ENCODE results near the gene ENAH. TPM values are rescaled to one million over a fixed set of nuclear protein-coding genes. Genes with fewer than 3 reads are reported as not detected.

Gene ENAH
- total and polyA plus RNA-seq, 2 experiments from 2014 or later: 109 to 184 TPM

DNA sequence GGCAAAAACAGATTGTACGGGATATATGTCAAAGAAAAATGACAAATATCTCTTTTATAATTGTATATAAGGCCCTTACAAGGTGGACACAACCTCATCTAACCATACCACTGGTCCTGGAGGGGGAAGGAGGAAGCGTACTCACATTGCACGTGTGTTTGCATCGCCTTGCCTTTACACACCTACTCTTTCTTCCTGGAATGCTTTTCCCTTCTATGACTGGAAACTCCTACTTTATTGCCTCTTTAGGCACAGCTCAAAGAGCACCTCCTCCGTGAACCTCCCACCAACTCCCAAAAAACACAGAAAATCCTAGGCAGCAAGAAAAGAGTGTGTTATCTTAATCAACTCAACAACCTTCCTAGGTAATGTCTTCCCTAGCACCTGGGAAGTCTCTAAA is 125.3 kb downstream of the ENAH start (continued):
- TF ChIP-seq, protein P1, sequence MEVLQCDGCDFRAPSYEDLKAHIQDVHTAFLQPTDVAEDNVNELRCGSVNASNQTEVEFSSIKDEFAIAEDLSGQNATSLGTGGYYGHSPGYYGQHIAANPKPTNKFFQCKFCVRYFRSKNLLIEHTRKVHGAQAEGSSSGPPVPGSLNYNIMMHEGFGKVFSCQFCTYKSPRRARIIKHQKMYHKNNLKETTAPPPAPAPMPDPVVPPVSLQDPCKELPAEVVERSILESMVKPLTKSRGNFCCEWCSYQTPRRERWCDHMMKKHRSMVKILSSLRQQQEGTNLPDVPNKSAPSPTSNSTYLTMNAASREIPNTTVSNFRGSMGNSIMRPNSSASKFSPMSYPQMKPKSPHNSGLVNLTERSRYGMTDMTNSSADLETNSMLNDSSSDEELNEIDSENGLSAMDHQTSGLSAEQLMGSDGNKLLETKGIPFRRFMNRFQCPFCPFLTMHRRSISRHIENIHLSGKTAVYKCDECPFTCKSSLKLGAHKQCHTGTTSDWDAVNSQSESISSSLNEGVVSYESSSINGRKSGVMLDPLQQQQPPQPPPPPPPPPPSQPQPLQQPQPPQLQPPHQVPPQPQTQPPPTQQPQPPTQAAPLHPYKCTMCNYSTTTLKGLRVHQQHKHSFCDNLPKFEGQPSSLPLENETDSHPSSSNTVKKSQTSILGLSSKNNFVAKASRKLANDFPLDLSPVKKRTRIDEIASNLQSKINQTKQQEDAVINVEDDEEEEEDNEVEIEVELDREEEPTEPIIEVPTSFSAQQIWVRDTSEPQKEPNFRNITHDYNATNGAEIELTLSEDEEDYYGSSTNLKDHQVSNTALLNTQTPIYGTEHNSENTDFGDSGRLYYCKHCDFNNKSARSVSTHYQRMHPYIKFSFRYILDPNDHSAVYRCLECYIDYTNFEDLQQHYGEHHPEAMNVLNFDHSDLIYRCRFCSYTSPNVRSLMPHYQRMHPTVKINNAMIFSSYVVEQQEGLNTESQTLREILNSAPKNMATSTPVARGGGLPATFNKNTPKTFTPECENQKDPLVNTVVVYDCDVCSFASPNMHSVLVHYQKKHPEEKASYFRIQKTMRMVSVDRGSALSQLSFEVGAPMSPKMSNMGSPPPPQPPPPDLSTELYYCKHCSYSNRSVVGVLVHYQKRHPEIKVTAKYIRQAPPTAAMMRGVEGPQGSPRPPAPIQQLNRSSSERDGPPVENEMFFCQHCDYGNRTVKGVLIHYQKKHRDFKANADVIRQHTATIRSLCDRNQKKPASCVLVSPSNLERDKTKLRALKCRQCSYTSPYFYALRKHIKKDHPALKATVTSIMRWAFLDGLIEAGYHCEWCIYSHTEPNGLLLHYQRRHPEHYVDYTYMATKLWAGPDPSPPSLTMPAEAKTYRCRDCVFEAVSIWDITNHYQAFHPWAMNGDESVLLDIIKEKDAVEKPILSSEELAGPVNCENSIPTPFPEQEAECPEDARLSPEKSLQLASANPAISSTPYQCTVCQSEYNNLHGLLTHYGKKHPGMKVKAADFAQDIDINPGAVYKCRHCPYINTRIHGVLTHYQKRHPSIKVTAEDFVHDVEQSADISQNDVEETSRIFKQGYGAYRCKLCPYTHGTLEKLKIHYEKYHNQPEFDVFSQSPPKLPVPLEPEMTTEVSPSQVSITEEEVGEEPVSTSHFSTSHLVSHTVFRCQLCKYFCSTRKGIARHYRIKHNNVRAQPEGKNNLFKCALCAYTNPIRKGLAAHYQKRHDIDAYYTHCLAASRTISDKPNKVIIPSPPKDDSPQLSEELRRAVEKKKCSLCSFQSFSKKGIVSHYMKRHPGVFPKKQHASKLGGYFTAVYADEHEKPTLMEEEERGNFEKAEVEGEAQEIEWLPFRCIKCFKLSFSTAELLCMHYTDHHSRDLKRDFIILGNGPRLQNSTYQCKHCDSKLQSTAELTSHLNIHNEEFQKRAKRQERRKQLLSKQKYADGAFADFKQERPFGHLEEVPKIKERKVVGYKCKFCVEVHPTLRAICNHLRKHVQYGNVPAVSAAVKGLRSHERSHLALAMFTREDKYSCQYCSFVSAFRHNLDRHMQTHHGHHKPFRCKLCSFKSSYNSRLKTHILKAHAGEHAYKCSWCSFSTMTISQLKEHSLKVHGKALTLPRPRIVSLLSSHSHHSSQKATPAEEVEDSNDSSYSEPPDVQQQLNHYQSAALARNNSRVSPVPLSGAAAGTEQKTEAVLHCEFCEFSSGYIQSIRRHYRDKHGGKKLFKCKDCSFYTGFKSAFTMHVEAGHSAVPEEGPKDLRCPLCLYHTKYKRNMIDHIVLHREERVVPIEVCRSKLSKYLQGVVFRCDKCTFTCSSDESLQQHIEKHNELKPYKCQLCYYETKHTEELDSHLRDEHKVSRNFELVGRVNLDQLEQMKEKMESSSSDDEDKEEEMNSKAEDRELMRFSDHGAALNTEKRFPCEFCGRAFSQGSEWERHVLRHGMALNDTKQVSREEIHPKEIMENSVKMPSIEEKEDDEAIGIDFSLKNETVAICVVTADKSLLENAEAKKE (CRISPR knock-in tag; IDR thresholded peaks at IDR 0.05): no peak
- TF ChIP-seq ZNF114 (CRISPR knock-in tag; IDR thresholded peaks at IDR 0.05): no peak
- no peak for TF ChIP-seq CREB1 (CRISPR knock-in tag; IDR thresholded peaks at IDR 0.05; ENCODE audit: low read depth)
- no peak for TF ChIP-seq ZNF331 (CRISPR knock-in tag; IDR thresholded peaks at IDR 0.05; ENCODE audit: low read depth)
- TF ChIP-seq EZH2 (IDR thresholded peaks at IDR 0.05; ENCODE audit: low read depth, unreplicated experiment): no peak
- TF ChIP-seq, protein P2, sequence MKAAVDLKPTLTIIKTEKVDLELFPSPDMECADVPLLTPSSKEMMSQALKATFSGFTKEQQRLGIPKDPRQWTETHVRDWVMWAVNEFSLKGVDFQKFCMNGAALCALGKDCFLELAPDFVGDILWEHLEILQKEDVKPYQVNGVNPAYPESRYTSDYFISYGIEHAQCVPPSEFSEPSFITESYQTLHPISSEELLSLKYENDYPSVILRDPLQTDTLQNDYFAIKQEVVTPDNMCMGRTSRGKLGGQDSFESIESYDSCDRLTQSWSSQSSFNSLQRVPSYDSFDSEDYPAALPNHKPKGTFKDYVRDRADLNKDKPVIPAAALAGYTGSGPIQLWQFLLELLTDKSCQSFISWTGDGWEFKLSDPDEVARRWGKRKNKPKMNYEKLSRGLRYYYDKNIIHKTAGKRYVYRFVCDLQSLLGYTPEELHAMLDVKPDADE (IDR thresholded peaks at IDR 0.05): no peak
- TF ChIP-seq STAT1 (IDR thresholded peaks at IDR 0.05; ENCODE audit: unreplicated experiment): no peak
- TF ChIP-seq NANOG (IDR thresholded peaks at IDR 0.05; ENCODE audit: borderline replicate concordance): no peak
- TF ChIP-seq EZH2phosphoT487 (IDR thresholded peaks at IDR 0.05; ENCODE audit: unreplicated experiment): no peak

DNA sequence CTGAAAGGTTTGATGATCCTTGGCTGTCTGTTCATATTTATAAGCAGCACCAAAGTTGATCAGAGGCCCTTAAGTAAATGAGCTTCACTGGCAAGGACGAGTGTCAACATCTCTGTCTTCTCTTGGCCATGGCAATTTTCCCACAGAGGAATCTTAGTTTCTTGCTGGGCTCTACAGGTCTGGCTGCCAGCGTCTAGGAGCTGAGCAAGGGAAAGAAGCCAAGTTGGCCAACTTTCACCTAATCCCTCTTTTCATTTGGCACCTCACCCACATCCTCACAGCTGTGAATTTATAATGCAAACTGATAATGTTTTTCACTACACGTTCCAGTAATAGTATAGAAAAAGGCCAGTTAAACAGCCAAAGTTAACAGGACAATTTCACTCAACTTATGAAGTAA is 126.0 kb downstream of the ENAH start:
- H3F3A ChIP-seq (replicated peaks; ENCODE audit: low read depth): no peaks in the 10 kb centered on the region
- Mint-ChIP-seq H3K4me1 (peaks cover 41% of the 10 kb centered on the region), H3K4me3 (no peak overlapping the region), H3K27ac (no peak overlapping the region), H3K27me3 (ENCODE audit: insufficient read depth, low read depth, poor library complexity) (peaks cover 9% of the 10 kb centered on the region), H3K36me3 (ENCODE audit: low read depth) (peaks cover 8% of the 10 kb centered on the region; the same call in 2 of the 3 replicates), H3K9me3 (no peaks in the 10 kb centered on the region; the same call in 2 of the 3 replicates)
- H3K79me2 ChIP-seq (replicated peaks; ENCODE audit: insufficient read depth): peaks cover 99% of the 10 kb centered on the region
- H3K36me3 ChIP-seq (ENCODE audit: insufficient read depth): peaks cover 6% of the 10 kb centered on the region; the same call in 1 of the 2 replicates
- no peak for DNase-seq (ENCODE audit: low spot score)
- H3K4me2 ChIP-seq: 0 out of 2 replicates have a peak overlapping the region, but pooled peaks have one; percentile 55
- peaks cover 11% of the 10 kb centered on the region for H4K20me1 ChIP-seq (replicated peaks; ENCODE audit: insufficient read depth)
- no peak; the same call in 2 of the 3 replicates for ATAC-seq
- H3K4me1 ChIP-seq (ENCODE audit: insufficient read depth): peaks cover 45% of the 10 kb centered on the region
- H3K27me3 ChIP-seq (ENCODE audit: insufficient read depth): no peaks in the 10 kb centered on the region
- no peaks in the 10 kb centered on the region for H3K9me2 ChIP-seq (ENCODE audit: insufficient read depth)
- H2AFZ ChIP-seq: no peak overlapping the region
- no peak overlapping the region for H3K4me3 ChIP-seq
- H3K27ac ChIP-seq (ENCODE audit: low read depth): no peak overlapping the region; the same call in 1 of the 2 replicates
- no peak for TF ChIP-seq ZNF114 (CRISPR knock-in tag; IDR thresholded peaks at IDR 0.05)
- TF ChIP-seq POLR2AphosphoS5 (IDR thresholded peaks at IDR 0.05; ENCODE audit: low read depth): no peak
- TF ChIP-seq, protein P3, sequence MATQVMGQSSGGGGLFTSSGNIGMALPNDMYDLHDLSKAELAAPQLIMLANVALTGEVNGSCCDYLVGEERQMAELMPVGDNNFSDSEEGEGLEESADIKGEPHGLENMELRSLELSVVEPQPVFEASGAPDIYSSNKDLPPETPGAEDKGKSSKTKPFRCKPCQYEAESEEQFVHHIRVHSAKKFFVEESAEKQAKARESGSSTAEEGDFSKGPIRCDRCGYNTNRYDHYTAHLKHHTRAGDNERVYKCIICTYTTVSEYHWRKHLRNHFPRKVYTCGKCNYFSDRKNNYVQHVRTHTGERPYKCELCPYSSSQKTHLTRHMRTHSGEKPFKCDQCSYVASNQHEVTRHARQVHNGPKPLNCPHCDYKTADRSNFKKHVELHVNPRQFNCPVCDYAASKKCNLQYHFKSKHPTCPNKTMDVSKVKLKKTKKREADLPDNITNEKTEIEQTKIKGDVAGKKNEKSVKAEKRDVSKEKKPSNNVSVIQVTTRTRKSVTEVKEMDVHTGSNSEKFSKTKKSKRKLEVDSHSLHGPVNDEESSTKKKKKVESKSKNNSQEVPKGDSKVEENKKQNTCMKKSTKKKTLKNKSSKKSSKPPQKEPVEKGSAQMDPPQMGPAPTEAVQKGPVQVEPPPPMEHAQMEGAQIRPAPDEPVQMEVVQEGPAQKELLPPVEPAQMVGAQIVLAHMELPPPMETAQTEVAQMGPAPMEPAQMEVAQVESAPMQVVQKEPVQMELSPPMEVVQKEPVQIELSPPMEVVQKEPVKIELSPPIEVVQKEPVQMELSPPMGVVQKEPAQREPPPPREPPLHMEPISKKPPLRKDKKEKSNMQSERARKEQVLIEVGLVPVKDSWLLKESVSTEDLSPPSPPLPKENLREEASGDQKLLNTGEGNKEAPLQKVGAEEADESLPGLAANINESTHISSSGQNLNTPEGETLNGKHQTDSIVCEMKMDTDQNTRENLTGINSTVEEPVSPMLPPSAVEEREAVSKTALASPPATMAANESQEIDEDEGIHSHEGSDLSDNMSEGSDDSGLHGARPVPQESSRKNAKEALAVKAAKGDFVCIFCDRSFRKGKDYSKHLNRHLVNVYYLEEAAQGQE (IDR thresholded peaks at IDR 0.05; ENCODE audit: unreplicated experiment): no peak
- TF ChIP-seq, protein P2 (IDR thresholded peaks at IDR 0.05): no peak
- TF ChIP-seq CREB1 (CRISPR knock-in tag; IDR thresholded peaks at IDR 0.05; ENCODE audit: low read depth): no peak
